Kasumi-1 (cell line): ENCODE data around the gene FLYWCH1.

Source experiments
- DNase-seq, 2 experiments: peaks; one replicate each; lab custom pipeline; 2025; lab: John Stamatoyannopoulos, UW

The FLYWCH1 gene

GRCh38 chr16:2985893-2986355 lies 74.2 kb downstream of the FLYWCH1 start:
- no peak for DNase-seq

- no peak for DNase-seq
These were observed 75.0 kb downstream of the FLYWCH1 start for GRCh38 chr16:2986623-2987188.

GRCh38 chr16:2987286-2987685 lies 75.6 kb downstream of the FLYWCH1 start:
- DNase-seq = no peak

GRCh38 chr16:2987833-2988232 lies 76.1 kb downstream of the FLYWCH1 start:
- DNase-seq = no peak

- DNase-seq = no peak
These were observed 76.9 kb downstream of the FLYWCH1 start for GRCh38 chr16:2988590-2989099.

- no peak for DNase-seq
These were observed 79.2 kb downstream of the FLYWCH1 start for GRCh38 chr16:2990891-2991290.

GRCh38 chr16:2991566-2992261 lies 80.0 kb downstream of the FLYWCH1 start:
- no peak for DNase-seq

- DNase-seq = no peak
These were observed 80.8 kb downstream of the FLYWCH1 start for GRCh38 chr16:2992383-2993081.

- no peak for DNase-seq
These were observed 84.6 kb downstream of the FLYWCH1 start for GRCh38 chr16:2996298-2996697.

GRCh38 chr16:2999929-3000328 lies 88.2 kb downstream of the FLYWCH1 start:
- DNase-seq = no peak

- no peak for DNase-seq
These were observed 88.8 kb downstream of the FLYWCH1 start for GRCh38 chr16:3000540-3000939.
